ENCODE data around the gene PRTN3.

PRTN3 gene

GRCh38 chr19:840519-841206 is at the start of gene PRTN3:
TSS of gene PRTN3 (plus strand) at chr19:840999. CDS start at chr19:841009, 10 bp downstream.
- Mint-ChIP-seq H3K27me3 (ENCODE audit: low read depth) (peaks cover 18% of the 10 kb centered on the region), H3K4me3 (no peak within 1 kb of the TSS), H3K27ac (no peak within 1 kb of the TSS), H3K36me3 (ENCODE audit: low read depth) (no peaks in the 10 kb centered on the region), H3K9me3 (no peaks in the 10 kb centered on the region), H3K4me1 (ENCODE audit: low read depth) (no peaks in the 10 kb centered on the region)

- Mint-ChIP-seq H3K27ac (no peak overlapping the region), H3K4me1 (ENCODE audit: low read depth) (peaks cover 1% of the 10 kb centered on the region), H3K9me3 (no peaks in the 10 kb centered on the region), H3K4me3 (no peak overlapping the region), H3K27me3 (ENCODE audit: low read depth) (peaks cover 7% of the 10 kb centered on the region), H3K36me3 (ENCODE audit: low read depth) (no peaks in the 10 kb centered on the region)
Measured at GRCh38 chr19:791007-791566, 49.7 kb upstream of the PRTN3 start.

- Mint-ChIP-seq H3K9me3 (no peaks in the 10 kb centered on the region), H3K4me3 (no peak overlapping the region), H3K4me1 (ENCODE audit: low read depth) (peaks cover 3% of the 10 kb centered on the region)
Measured at GRCh38 chr19:791567-792305, 49.1 kb upstream of the PRTN3 start.

GRCh38 chr19:792306-792885 is 48.4 kb upstream of the PRTN3 start:
- Mint-ChIP-seq H3K4me1 (ENCODE audit: low read depth) (peaks cover 5% of the 10 kb centered on the region), H3K27ac (no peak overlapping the region), H3K36me3 (ENCODE audit: low read depth) (no peaks in the 10 kb centered on the region), H3K4me3 (no peak overlapping the region), H3K9me3 (no peaks in the 10 kb centered on the region), H3K27me3 (ENCODE audit: low read depth) (peaks cover 11% of the 10 kb centered on the region)

More at GRCh38 chr19:791567-792305, 49.1 kb upstream of the PRTN3 start:
- Mint-ChIP-seq H3K27me3 (ENCODE audit: low read depth) (peaks cover 8% of the 10 kb centered on the region), H3K36me3 (ENCODE audit: low read depth) (no peaks in the 10 kb centered on the region), H3K27ac (no peak overlapping the region)

GRCh38 chr19:793806-794205 is 47.0 kb upstream of the PRTN3 start:
- Mint-ChIP-seq H3K4me1 (ENCODE audit: low read depth) (peaks cover 5% of the 10 kb centered on the region), H3K27ac (no peak overlapping the region), H3K9me3 (no peaks in the 10 kb centered on the region), H3K36me3 (ENCODE audit: low read depth) (peaks cover under 1% of the 10 kb centered on the region), H3K27me3 (ENCODE audit: low read depth) (peaks cover 11% of the 10 kb centered on the region), H3K4me3 (no peak overlapping the region)

- Mint-ChIP-seq H3K27ac (no peak overlapping the region), H3K4me3 (no peak overlapping the region), H3K27me3 (ENCODE audit: low read depth) (peaks cover 3% of the 10 kb centered on the region), H3K4me1 (ENCODE audit: low read depth) (peaks cover 16% of the 10 kb centered on the region), H3K9me3 (no peaks in the 10 kb centered on the region), H3K36me3 (ENCODE audit: low read depth) (peaks cover 11% of the 10 kb centered on the region)
Measured at GRCh38 chr19:795073-795611, 45.7 kb upstream of the PRTN3 start.

- no peak overlapping the region for H3K27ac Mint-ChIP-seq
- peak overlapping the region; percentile 21 for H3K4me3 Mint-ChIP-seq
- H3K4me1 Mint-ChIP-seq (ENCODE audit: low read depth) = peaks cover 22% of the 10 kb centered on the region
- peaks cover 3% of the 10 kb centered on the region for H3K27me3 Mint-ChIP-seq (ENCODE audit: low read depth)
- H3K36me3 Mint-ChIP-seq (ENCODE audit: low read depth) = peaks cover 17% of the 10 kb centered on the region
- H3K9me3 Mint-ChIP-seq = no peaks in the 10 kb centered on the region
Measured at GRCh38 chr19:795691-796581, 44.9 kb upstream of the PRTN3 start.

GRCh38 chr19:796692-797527 is 43.9 kb upstream of the PRTN3 start, which contains the start of gene PTBP1:
TSS of gene PTBP1 (plus strand) at chr19:797452. CDS start at chr19:797498, 46 bp downstream.
- H3K4me1 Mint-ChIP-seq (ENCODE audit: low read depth) = peaks cover 30% of the 10 kb centered on the region
- peaks cover 3% of the 10 kb centered on the region for H3K27me3 Mint-ChIP-seq (ENCODE audit: low read depth)
- H3K4me3 Mint-ChIP-seq = peak within 1 kb of the TSS; percentile 94
- H3K36me3 Mint-ChIP-seq (ENCODE audit: low read depth) = peaks cover 20% of the 10 kb centered on the region
- H3K27ac Mint-ChIP-seq = peak within 1 kb of the TSS; percentile 86
- H3K9me3 Mint-ChIP-seq = no peaks in the 10 kb centered on the region

- no peaks in the 10 kb centered on the region for H3K9me3 Mint-ChIP-seq
- peak overlapping the region; percentile 60 for H3K27ac Mint-ChIP-seq
- peaks cover 22% of the 10 kb centered on the region for H3K36me3 Mint-ChIP-seq (ENCODE audit: low read depth)
Measured at GRCh38 chr19:797528-798414, 43.0 kb upstream of the PRTN3 start.

GRCh38 chr19:798415-799075 is 42.3 kb upstream of the PRTN3 start:
- Mint-ChIP-seq H3K36me3 (ENCODE audit: low read depth) (peaks cover 24% of the 10 kb centered on the region), H3K9me3 (no peaks in the 10 kb centered on the region), H3K4me3 (peak overlapping the region; percentile 81), H3K27ac (peak overlapping the region; percentile 77), H3K27me3 (ENCODE audit: low read depth) (peaks cover 3% of the 10 kb centered on the region), H3K4me1 (ENCODE audit: low read depth) (peaks cover 31% of the 10 kb centered on the region)

More at GRCh38 chr19:797528-798414, 43.0 kb upstream of the PRTN3 start:
- Mint-ChIP-seq H3K27me3 (ENCODE audit: low read depth) (peaks cover 3% of the 10 kb centered on the region), H3K4me1 (ENCODE audit: low read depth) (peaks cover 31% of the 10 kb centered on the region), H3K4me3 (peak overlapping the region; percentile 81)

- Mint-ChIP-seq H3K36me3 (ENCODE audit: low read depth) (peaks cover 24% of the 10 kb centered on the region), H3K4me3 (peak overlapping the region; percentile 81), H3K27ac (peak overlapping the region; percentile 77), H3K27me3 (ENCODE audit: low read depth) (peaks cover 3% of the 10 kb centered on the region), H3K4me1 (ENCODE audit: low read depth) (peaks cover 31% of the 10 kb centered on the region), H3K9me3 (no peaks in the 10 kb centered on the region)
Measured at GRCh38 chr19:799076-799881, 41.5 kb upstream of the PRTN3 start.
